ENCODE results near the gene DIDO1. TPM values are rescaled to one million over a fixed set of nuclear protein-coding genes. Genes with fewer than 3 reads are reported as not detected.

The DIDO1 gene
- polyA plus RNA-seq, 1 of the 3 experiments (the other 2 are of a cell fraction): 14.7 TPM

- no peak overlapping the region for H3K4me3 ChIP-seq (ENCODE audit: low read depth in 2 of 2, low read length in 1 of 2)
- no peak overlapping the region for H3K27ac ChIP-seq (ENCODE audit: low read depth in 2 of 2, low read length in 1 of 2)
- WGBS (ENCODE audit: low lambda C conversion rate): 85% methylated on average over 9 of the region's 11 CpGs
- H4K20me1 ChIP-seq (ENCODE audit: insufficient read depth): no peaks in the 10 kb centered on the region
- H3K4me2 ChIP-seq: no peak overlapping the region
- no peak overlapping the region for H3K9ac ChIP-seq
- H2AFZ ChIP-seq (ENCODE audit: low read depth): no peak overlapping the region
- TF ChIP-seq RXRA (IDR thresholded peaks at IDR 0.05; ENCODE audit: borderline replicate concordance, low read depth) (no peak), FOSL2 (IDR thresholded peaks at IDR 0.05; ENCODE audit: borderline replicate concordance, low read depth) (no peak), GABPA (IDR thresholded peaks at IDR 0.05; ENCODE audit: low read depth) (no peak), FOXM1 (IDR thresholded peaks at IDR 0.05; ENCODE audit: low read depth) (no peak), SIN3A (IDR thresholded peaks at IDR 0.05; ENCODE audit: borderline replicate concordance, low read depth, low read length) (no peak), RCOR1 (IDR thresholded peaks at IDR 0.05; ENCODE audit: low read length) (no peak), NRF1 (IDR thresholded peaks at IDR 0.05; ENCODE audit: low read depth, low read length) (no peak), EZH2phosphoT487 (IDR thresholded peaks at IDR 0.05; ENCODE audit: borderline replicate concordance, low read depth) (no peak), PBX3 (IDR thresholded peaks at IDR 0.05) (no peak), JUND (IDR thresholded peaks at IDR 0.05) (no peak), TEAD4 (IDR thresholded peaks at IDR 0.05; ENCODE audit: borderline replicate concordance, insufficient read depth) (no peak), CTCF (IDR thresholded peaks at IDR 0.05) (no peak), GATA2 (CRISPR knock-in tag; IDR thresholded peaks at IDR 0.05) (no peak), YY1 (IDR thresholded peaks at IDR 0.05; ENCODE audit: low read depth) (no peak), POLR2AphosphoS5 (IDR thresholded peaks at IDR 0.05; ENCODE audit: low read depth, low read length) (no peak), MAX (IDR thresholded peaks at IDR 0.05; ENCODE audit: low read depth) (no peak), IRF3 (IDR thresholded peaks at IDR 0.05; ENCODE audit: low read depth, low read length) (no peak)
- peaks cover 18 to 36% of the 10 kb centered on the region in 2 experiments for H3K36me3 ChIP-seq (replicated peaks in 1 of 2; ENCODE audit: control insufficient read depth in 1 of 2, insufficient read depth in 2 of 2, low read length in 1 of 2)
- no peak for DNase-seq
- ChIA-PET CTCF (interaction anchor here (1.8 to 2.1 kb wide), 2 partner anchors 21 to 51 kb away, joined by 6 to 9 read pairs; no protein-coding TSS in a partner anchor), POLR2A (no interaction called here)
- no peaks in the 10 kb centered on the region for H3K79me2 ChIP-seq (ENCODE audit: insufficient read depth)
- no peaks in the 10 kb centered on the region for H3K27me3 ChIP-seq (ENCODE audit: insufficient read depth)
- H3K9me2 ChIP-seq: no peaks in the 10 kb centered on the region
- peaks cover 0 to 16% of the 10 kb centered on the region in 2 experiments; a peak in 2 of 4 replicates for H3K4me1 ChIP-seq (ENCODE audit: control insufficient read depth in 1 of 2, insufficient read depth in 2 of 2, low read depth in 1 of 2, low read length in 1 of 2)
- no peaks in the 10 kb centered on the region for H3F3A ChIP-seq (replicated peaks; ENCODE audit: insufficient read depth)
- no peaks in the 10 kb centered on the region for H3K9me3 ChIP-seq
Observed at GRCh38 chr20:62951143-62951895, 25.0 kb upstream of the DIDO1 start.
